Measurements from ENCODE around the gene ZBTB32.

The ZBTB32 gene

DNA sequence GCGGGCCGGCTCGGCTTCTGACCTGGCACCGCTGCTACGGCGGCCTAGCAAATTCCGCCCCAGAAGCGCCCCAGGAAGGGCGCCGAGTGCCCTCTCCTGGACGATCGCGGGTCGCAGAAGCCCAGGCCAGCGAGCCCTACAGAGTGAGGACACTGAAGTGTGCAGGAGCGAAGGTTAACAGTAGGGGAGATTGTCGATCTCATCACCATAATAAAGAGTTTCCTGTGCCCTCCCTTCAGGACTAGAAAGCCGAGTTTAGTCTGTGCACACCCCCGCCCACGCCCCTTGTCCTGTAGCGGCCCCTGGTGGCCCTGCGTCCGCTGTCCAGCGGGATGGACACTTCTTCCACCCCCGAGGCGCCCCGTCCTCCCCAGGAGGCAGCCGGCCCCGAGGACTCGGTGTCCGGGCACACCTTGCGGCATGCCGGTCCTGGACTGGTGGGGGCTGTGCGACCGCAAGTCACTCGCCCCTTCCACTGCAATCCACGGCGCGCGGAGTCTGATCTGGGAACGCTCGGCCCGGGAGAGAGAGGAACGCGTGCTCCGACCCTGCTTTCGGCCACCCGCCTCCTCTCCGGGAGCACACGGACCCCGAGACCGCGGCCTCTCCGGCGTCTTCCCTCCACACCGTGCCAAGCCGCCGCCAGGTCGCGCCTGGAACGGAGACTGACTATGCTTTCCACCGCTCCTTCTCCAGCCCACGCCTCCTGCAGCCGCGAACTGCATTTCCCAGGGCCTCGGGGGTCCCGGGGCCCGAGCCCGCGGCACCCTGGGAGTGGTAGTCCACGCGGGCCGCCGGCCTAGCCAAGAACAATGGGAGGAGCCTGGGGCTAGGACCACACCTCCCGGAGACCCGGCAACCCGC lies 12.7 kb downstream of the ZBTB32 start:
- H3K27ac Mint-ChIP-seq = peak overlapping the region; percentile 90
- H3K4me1 Mint-ChIP-seq = peaks cover 35% of the 10 kb centered on the region

DNA sequence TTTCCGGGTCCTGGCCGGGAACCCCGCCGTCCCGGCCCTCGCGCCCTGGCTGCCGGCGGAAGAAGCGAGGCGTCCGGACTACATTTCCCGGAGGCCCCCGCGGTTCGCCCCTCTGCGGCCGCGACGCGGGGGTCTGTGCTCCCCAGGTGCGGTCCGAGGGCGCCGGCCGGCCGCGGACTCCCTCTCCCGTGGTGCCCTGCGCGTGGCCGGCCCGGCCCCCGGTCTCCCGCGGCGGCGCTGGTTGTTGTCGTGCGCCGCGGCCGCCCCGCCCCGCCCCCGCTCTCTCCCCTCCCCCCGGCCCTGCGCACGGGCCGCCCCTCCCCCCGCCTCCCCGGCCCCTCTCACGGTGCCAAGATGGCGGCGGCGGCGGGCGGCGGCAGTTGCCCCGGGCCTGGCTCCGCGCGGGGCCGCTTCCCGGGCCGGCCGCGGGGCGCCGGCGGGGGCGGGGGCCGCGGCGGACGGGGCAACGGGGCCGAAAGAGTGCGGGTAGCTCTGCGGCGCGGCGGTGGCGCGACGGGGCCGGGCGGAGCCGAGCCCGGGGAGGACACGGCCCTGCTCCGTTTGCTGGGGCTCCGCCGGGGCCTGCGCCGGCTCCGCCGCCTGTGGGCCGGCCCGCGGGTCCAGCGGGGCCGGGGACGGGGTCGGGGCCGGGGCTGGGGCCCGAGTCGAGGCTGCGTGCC lies 13.4 kb downstream of the ZBTB32 start, which contains the start of gene KMT2B:
Gene KMT2B, plus strand, starts transcription at position 339 of the 680 bp plus-strand sequence. Its CDS starts 16 bp downstream, at position 355.
- TF ChIP-seq, protein P1, sequence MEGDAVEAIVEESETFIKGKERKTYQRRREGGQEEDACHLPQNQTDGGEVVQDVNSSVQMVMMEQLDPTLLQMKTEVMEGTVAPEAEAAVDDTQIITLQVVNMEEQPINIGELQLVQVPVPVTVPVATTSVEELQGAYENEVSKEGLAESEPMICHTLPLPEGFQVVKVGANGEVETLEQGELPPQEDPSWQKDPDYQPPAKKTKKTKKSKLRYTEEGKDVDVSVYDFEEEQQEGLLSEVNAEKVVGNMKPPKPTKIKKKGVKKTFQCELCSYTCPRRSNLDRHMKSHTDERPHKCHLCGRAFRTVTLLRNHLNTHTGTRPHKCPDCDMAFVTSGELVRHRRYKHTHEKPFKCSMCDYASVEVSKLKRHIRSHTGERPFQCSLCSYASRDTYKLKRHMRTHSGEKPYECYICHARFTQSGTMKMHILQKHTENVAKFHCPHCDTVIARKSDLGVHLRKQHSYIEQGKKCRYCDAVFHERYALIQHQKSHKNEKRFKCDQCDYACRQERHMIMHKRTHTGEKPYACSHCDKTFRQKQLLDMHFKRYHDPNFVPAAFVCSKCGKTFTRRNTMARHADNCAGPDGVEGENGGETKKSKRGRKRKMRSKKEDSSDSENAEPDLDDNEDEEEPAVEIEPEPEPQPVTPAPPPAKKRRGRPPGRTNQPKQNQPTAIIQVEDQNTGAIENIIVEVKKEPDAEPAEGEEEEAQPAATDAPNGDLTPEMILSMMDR (IDR thresholded peaks at IDR 0.05) = no peak
- peak within 1 kb of the TSS; percentile 93 for H3K4me3 Mint-ChIP-seq
- peaks cover 5% of the 10 kb centered on the region for H3K36me3 Mint-ChIP-seq (ENCODE audit: low read depth)
- H3K9me3 Mint-ChIP-seq = no peaks in the 10 kb centered on the region
- H3K27me3 Mint-ChIP-seq (ENCODE audit: low read depth, poor library complexity) = peaks cover 29% of the 10 kb centered on the region
- DNase-seq = peak; percentile 95
- peak within 1 kb of the TSS; percentile 90 for H3K27ac Mint-ChIP-seq
- H3K4me1 Mint-ChIP-seq = peaks cover 35% of the 10 kb centered on the region

More for the DNA sequence above, 12.7 kb downstream of the ZBTB32 start:
- peak; percentile 91 for DNase-seq
- TF ChIP-seq, protein P1 (IDR thresholded peaks at IDR 0.05) = peak; percentile 87
- peaks cover 5% of the 10 kb centered on the region for H3K36me3 Mint-ChIP-seq (ENCODE audit: low read depth)
- no peaks in the 10 kb centered on the region for H3K9me3 Mint-ChIP-seq
- peak overlapping the region; percentile 91 for H3K4me3 Mint-ChIP-seq
- H3K27me3 Mint-ChIP-seq (ENCODE audit: low read depth, poor library complexity) = peaks cover 35% of the 10 kb centered on the region

DNA sequence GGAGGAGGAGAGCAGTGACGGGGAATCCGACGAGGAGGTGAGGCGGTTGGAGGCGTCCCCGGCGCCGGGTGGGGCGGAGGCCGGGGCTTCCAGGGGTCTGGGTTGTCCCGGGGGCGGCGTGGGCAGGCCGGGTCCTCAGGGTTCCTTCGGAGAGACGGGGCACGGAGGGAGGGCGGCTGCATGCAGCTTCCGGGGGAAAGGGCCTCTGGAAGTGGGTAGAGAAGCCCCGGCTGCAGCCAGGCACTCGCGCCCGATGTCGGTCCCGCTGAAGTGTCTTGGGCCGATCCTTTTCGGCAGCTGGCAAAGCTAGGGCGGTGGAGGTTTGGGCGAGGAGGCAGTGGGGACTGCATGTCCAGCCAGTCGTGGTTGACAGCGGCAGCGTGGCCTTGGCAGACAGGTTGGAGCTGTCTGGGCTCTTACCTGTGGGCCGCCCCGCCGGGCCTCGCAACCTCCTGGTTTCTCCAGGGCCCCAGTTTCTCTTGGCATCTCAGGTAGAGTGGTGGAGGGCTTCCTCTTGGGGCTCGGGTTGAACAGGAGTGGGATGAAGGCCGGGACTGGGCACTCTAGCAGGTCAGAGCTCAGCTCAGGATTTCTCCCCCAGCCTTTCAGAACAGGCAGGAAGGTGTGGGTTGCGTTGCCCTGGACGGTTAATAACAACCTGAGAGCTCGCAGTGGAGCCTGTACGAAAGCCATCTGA lies 14.1 kb downstream of the ZBTB32 start:
- DNase-seq = peak; percentile 57
- TF ChIP-seq, protein P1 (IDR thresholded peaks at IDR 0.05) = no peak
- H3K4me3 Mint-ChIP-seq = peak overlapping the region; percentile 93
- peaks cover 35% of the 10 kb centered on the region for H3K4me1 Mint-ChIP-seq
- peaks cover 26% of the 10 kb centered on the region for H3K27me3 Mint-ChIP-seq (ENCODE audit: low read depth, poor library complexity)
- H3K9me3 Mint-ChIP-seq = no peaks in the 10 kb centered on the region
- peaks cover 10% of the 10 kb centered on the region for H3K36me3 Mint-ChIP-seq (ENCODE audit: low read depth)
- H3K27ac Mint-ChIP-seq = peak overlapping the region; percentile 66

DNA sequence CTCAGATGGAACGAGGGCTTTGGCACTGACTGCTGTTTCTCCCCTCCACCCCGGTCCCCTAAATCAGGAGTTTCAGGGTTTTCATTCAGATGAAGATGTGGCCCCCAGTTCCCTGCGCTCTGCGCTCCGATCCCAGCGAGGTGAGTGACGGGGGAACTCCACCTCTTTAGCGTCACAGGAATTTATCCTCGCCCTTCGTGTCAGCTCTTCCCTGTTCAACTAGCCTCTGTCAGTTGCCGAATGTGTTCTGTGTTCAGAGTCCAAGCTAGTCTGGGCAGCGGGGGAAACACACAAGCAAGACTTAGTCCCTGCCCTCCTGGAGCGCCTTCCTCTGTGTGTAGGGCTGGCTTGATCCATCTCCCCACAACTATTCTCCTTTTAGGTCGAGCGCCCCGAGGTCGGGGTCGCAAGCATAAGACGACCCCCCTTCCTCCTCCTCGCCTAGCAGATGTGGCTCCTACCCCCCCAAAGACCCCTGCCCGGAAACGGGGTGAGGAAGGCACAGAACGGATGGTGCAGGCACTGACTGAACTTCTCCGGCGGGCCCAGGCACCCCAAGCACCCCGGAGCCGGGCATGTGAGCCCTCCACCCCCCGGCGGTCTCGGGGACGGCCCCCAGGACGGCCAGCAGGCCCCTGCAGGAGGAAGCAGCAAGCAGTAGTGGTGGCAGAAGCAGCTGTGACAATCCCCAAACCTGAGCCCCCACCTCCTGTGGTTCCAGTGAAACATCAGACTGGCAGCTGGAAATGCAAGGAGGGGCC lies 15.2 kb downstream of the ZBTB32 start:
- peak overlapping the region; percentile 93 for H3K4me3 Mint-ChIP-seq
- peaks cover 16% of the 10 kb centered on the region for H3K36me3 Mint-ChIP-seq (ENCODE audit: low read depth)
- H3K4me1 Mint-ChIP-seq = peaks cover 33% of the 10 kb centered on the region
- TF ChIP-seq, protein P1 (IDR thresholded peaks at IDR 0.05) = no peak
- no peak for DNase-seq
- peaks cover 16% of the 10 kb centered on the region for H3K27me3 Mint-ChIP-seq (ENCODE audit: low read depth, poor library complexity)
- no peak overlapping the region for H3K27ac Mint-ChIP-seq
- H3K9me3 Mint-ChIP-seq = no peaks in the 10 kb centered on the region

DNA sequence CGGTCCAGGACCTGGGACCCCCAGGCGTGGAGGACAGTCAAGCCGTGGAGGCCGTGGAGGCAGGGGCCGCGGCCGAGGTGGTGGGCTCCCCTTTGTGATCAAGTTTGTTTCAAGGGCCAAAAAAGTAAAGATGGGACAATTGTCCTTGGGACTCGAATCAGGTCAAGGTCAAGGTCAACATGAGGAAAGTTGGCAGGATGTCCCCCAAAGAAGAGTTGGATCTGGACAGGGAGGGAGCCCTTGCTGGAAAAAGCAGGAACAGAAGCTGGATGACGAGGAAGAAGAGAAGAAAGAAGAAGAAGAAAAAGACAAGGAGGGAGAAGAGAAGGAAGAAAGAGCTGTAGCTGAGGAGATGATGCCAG lies 15.8 kb downstream of the ZBTB32 start:
- peaks cover 13% of the 10 kb centered on the region for H3K27me3 Mint-ChIP-seq (ENCODE audit: low read depth, poor library complexity)
- DNase-seq = no peak
- H3K27ac Mint-ChIP-seq = no peak overlapping the region
- no peaks in the 10 kb centered on the region for H3K9me3 Mint-ChIP-seq
- H3K4me3 Mint-ChIP-seq = peak overlapping the region; percentile 24
- peaks cover 16% of the 10 kb centered on the region for H3K36me3 Mint-ChIP-seq (ENCODE audit: low read depth)
- TF ChIP-seq, protein P1 (IDR thresholded peaks at IDR 0.05) = no peak
- peaks cover 27% of the 10 kb centered on the region for H3K4me1 Mint-ChIP-seq
